H1 (cell line): Measurements from ENCODE around the gene RAB1B. TPM values are rescaled to one million over a fixed set of nuclear protein-coding genes. Genes with fewer than 3 reads are reported as not detected.
A peak's percentile ranks its signal among the peaks of the same experiment; 100 is the strongest.

Experiments used
- BACH1 ChIP-seq: IDR thresholded peaks from 2 replicates; pipeline ENCODE4 v1.6.1; 2012; ENCODE audit warnings: low read length, improper control_type of control experiment
- CBX5 ChIP-seq: fragments of 300-800, 300-1000 bp; sonication (generic); IDR thresholded peaks from 2 replicates; pipeline ENCODE4 v1.7.1; 2016; ENCODE audit warnings: antibody characterized with exemption, low read length, low read depth
- CHD1 ChIP-seq: IDR thresholded peaks from 2 replicates; pipeline ENCODE4 v1.6.1; 2012; ENCODE audit warnings: low read depth, low read length, improper control_type of control experiment
- EGR1 ChIP-seq: IDR thresholded peaks from 2 replicates; pipeline ENCODE4 v1.6.1; 2011; ENCODE audit warnings: low read depth, low read length, borderline replicate concordance
- FOSL1 ChIP-seq: IDR thresholded peaks from 2 replicates; pipeline ENCODE4 v1.6.1; 2011; ENCODE audit warnings: mild to moderate bottlenecking, low read depth, low read length, moderate library complexity; ENCODE audit not compliant: insufficient read depth
- GABPA ChIP-seq: IDR thresholded peaks from 2 replicates; pipeline ENCODE4 v1.6.1; 2011; ENCODE audit warnings: mild to moderate bottlenecking, low read length, moderate library complexity, borderline replicate concordance; ENCODE audit not compliant: insufficient read depth
- GTF2F1 ChIP-seq: IDR thresholded peaks from 2 replicates; pipeline ENCODE4 v1.6.1; 2012; ENCODE audit warnings: low read depth, low read length, improper control_type of control experiment, borderline replicate concordance
- JUN ChIP-seq: IDR thresholded peaks from 2 replicates; pipeline ENCODE4 v1.6.1; 2011; ENCODE audit warnings: low read depth, mild to moderate bottlenecking, improper control_type of control experiment, low read length
- KDM5A ChIP-seq: fragments of 200-600 bp; IDR thresholded peaks from 2 replicates; pipeline ENCODE4 v1.7.1; 2012; ENCODE audit warnings: mild to moderate bottlenecking, low read length, inconsistent platforms, mixed read lengths
- PHF8 ChIP-seq: fragments of 200-600 bp; sonication (generic); conservative IDR thresholded peaks from 2 replicates; pipeline ENCODE4 v1.7.1; 2012; ENCODE audit warnings: low read depth, mild to moderate bottlenecking, inconsistent platforms, low read length, moderate library complexity
- POLR2A ChIP-seq, 2 experiments: IDR thresholded peaks; 1 replicate in 1 of 2; 2 replicates in 1 of 2; pipeline ENCODE4 v1.6.1; 2011; ENCODE audit warnings: low read depth in 2 of 2, low read length in 2 of 2, mild to moderate bottlenecking in 2 of 2; ENCODE audit errors: control extremely low read depth in 1 of 2
- RBBP5 ChIP-seq: IDR thresholded peaks from 2 replicates; pipeline ENCODE4 v1.7.1; 2012; ENCODE audit warnings: low read depth, mild to moderate bottlenecking, inconsistent platforms, low read length, moderate library complexity, borderline replicate concordance
- RFX5 ChIP-seq: IDR thresholded peaks from 2 replicates; pipeline ENCODE4 v1.6.1; 2011; ENCODE audit warnings: low read depth, low read length, improper control_type of control experiment, borderline replicate concordance
- SIN3A ChIP-seq, 2 experiments: IDR thresholded peaks in 1 of 2; conservative IDR thresholded peaks in 1 of 2; 2 replicates each; pipeline ENCODE4 v1.6.1; 2011 to 2012; ENCODE audit warnings: low read length in 2 of 2, improper control_type of control experiment in 1 of 2, low read depth in 1 of 2, mild to moderate bottlenecking in 1 of 2
- SIX5 ChIP-seq: IDR thresholded peaks from 2 replicates; pipeline ENCODE4 v1.6.1; 2011; ENCODE audit warnings: mild to moderate bottlenecking, low read depth, low read length
- SP2 ChIP-seq: IDR thresholded peaks from 2 replicates; pipeline ENCODE4 v1.6.1; 2012; ENCODE audit warnings: mild to moderate bottlenecking, low read length, inconsistent platforms
- SRF ChIP-seq: IDR thresholded peaks from 2 replicates; pipeline ENCODE4 v1.6.1; 2011; ENCODE audit warnings: mild to moderate bottlenecking, low read depth, low read length, moderate library complexity
- TAF1 ChIP-seq: IDR thresholded peaks from 2 replicates; pipeline ENCODE4 v1.6.1; 2011; ENCODE audit warnings: mild to moderate bottlenecking, low read depth, low read length
- TAF7 ChIP-seq: optimal IDR thresholded peaks from 2 replicates; pipeline ENCODE3; 2011; ENCODE audit warnings: low read depth, mild to moderate bottlenecking, inconsistent platforms, low read length, moderate library complexity, borderline replicate concordance
- TBP ChIP-seq: IDR thresholded peaks from 2 replicates; pipeline ENCODE4 v1.6.1; 2011; ENCODE audit warnings: low read depth, low read length, improper control_type of control experiment
- polyA plus RNA-seq, 7 experiments: library from polyadenylated mRNA; depleted of rRNA in 3 of 7; stranded (reverse) in 5 of 7; unstranded in 2 of 7; fragments of >200 nt in 5 of 7; fragments of 200-250 nt in 2 of 7; gene quantifications; 1 replicate in 5 of 7; 2 replicates in 1 of 7; 4 replicates in 1 of 7; pipeline versions ENCODE4 v1.2.1 to v1.2.3, GENCODE V29; 2011 to 2013; ENCODE audit warnings: missing spikeins in 2 of 7, mixed read lengths in 2 of 7
- total RNA-seq: library from RNA; stranded (reverse); fragmentation: NEBNext Ultra II Directional; extraction: Animal tissue kit (Norgen Biotek cat#: 25700); gene quantifications from 2 replicates; pipeline ENCODE4 v1.2.1, GENCODE V29; 2021
- TF ChIP-seq, protein P1 (sequence below): IDR thresholded peaks from 2 replicates; pipeline ENCODE4 v1.6.1; 2011; ENCODE audit warnings: low read depth, mild to moderate bottlenecking, low read length; ENCODE audit not compliant: insufficient read depth
- TF ChIP-seq, protein P2 (sequence below), 3 experiments: IDR thresholded peaks; 1 replicate in 2 of 3; 2 replicates in 1 of 3; pipeline versions ENCODE4 v1.5.1 to v1.6.1; 2011; ENCODE audit warnings: low read length in 3 of 3, mild to moderate bottlenecking in 3 of 3, inconsistent platforms in 2 of 3, low read depth in 1 of 3, moderate library complexity in 1 of 3; ENCODE audit not compliant: insufficient read depth in 1 of 3; ENCODE audit errors: control extremely low read depth in 1 of 3
- TF ChIP-seq, protein P3 (sequence below): IDR thresholded peaks from 2 replicates; pipeline ENCODE4 v1.6.1; 2012; ENCODE audit warnings: inconsistent platforms

RAB1B gene
- total and polyA plus RNA-seq, 2 of the 8 experiments (the other 6 are each of a cell fraction or from before 2014, with no cell fraction given), result 100 to 217 TPM

DNA sequence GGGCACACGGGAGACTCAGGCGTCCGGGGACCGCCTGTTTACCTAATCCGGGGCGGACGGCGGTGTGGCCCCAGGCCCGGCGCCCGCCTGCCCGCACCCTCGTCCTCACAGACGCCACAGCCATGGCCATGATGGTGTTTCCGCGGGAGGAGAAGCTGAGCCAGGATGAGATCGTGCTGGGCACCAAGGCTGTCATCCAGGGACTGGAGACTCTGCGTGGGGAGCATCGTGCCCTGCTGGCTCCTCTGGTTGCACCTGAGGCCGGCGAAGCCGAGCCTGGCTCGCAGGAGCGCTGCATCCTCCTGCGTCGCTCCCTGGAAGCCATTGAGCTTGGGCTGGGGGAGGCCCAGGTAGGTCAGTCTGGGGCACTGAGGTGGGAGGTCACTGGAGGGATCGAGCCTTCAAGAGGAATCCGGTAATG lies 10.0 kb upstream of the RAB1B start (continued):
- no peak for TF ChIP-seq PHF8
- no peak for TF ChIP-seq KDM5A
- TF ChIP-seq SP2, result no peak
- TF ChIP-seq TBP, result no peak
- TF ChIP-seq EGR1, result no peak
- TF ChIP-seq SIN3A (conservative IDR thresholded peaks at IDR 0.05 in 1 of 2, IDR thresholded peaks at IDR 0.05 in 1 of 2; ENCODE audit: low read depth in 1 of 2, low read length in 2 of 2), result no peak
- TF ChIP-seq RBBP5, result 0 out of 2 replicates have a peak, but pooled peaks have one; percentile 7
- TF ChIP-seq CBX5, result no peak
- no peak for TF ChIP-seq TAF7
- TF ChIP-seq SIX5, result no peak
- TF ChIP-seq, protein P1, sequence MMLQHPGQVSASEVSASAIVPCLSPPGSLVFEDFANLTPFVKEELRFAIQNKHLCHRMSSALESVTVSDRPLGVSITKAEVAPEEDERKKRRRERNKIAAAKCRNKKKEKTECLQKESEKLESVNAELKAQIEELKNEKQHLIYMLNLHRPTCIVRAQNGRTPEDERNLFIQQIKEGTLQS, result no peak
- TF ChIP-seq, protein P2, sequence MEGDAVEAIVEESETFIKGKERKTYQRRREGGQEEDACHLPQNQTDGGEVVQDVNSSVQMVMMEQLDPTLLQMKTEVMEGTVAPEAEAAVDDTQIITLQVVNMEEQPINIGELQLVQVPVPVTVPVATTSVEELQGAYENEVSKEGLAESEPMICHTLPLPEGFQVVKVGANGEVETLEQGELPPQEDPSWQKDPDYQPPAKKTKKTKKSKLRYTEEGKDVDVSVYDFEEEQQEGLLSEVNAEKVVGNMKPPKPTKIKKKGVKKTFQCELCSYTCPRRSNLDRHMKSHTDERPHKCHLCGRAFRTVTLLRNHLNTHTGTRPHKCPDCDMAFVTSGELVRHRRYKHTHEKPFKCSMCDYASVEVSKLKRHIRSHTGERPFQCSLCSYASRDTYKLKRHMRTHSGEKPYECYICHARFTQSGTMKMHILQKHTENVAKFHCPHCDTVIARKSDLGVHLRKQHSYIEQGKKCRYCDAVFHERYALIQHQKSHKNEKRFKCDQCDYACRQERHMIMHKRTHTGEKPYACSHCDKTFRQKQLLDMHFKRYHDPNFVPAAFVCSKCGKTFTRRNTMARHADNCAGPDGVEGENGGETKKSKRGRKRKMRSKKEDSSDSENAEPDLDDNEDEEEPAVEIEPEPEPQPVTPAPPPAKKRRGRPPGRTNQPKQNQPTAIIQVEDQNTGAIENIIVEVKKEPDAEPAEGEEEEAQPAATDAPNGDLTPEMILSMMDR (IDR thresholded peaks at IDR 0.05; ENCODE audit: control extremely low read depth in 1 of 3, insufficient read depth in 1 of 3, low read depth in 1 of 3, low read length in 3 of 3), result no peak
- no peak for TF ChIP-seq FOSL1
- TF ChIP-seq GTF2F1, result no peak
- no peak for TF ChIP-seq POLR2A (IDR thresholded peaks at IDR 0.05; ENCODE audit: control extremely low read depth in 1 of 2, low read depth in 2 of 2, low read length in 2 of 2)
- peak; percentile 12; the same call in 1 of the 2 replicates for TF ChIP-seq TAF1
- TF ChIP-seq SRF, result no peak
- no peak for TF ChIP-seq CHD1
- TF ChIP-seq JUN, result no peak
- 0 out of 2 replicates have a peak, but pooled peaks have one; percentile 2 for TF ChIP-seq GABPA
- no peak for TF ChIP-seq RFX5
- TF ChIP-seq, protein P3, sequence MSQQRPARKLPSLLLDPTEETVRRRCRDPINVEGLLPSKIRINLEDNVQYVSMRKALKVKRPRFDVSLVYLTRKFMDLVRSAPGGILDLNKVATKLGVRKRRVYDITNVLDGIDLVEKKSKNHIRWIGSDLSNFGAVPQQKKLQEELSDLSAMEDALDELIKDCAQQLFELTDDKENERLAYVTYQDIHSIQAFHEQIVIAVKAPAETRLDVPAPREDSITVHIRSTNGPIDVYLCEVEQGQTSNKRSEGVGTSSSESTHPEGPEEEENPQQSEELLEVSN, result peak; percentile 43; the same call in 1 of the 2 replicates
- TF ChIP-seq BACH1, result peak; percentile 26; the same call in 1 of the 2 replicates
